ENCODE results near the gene MYO1G.
A peak's percentile ranks its signal among the peaks of the same experiment; 100 is the strongest.

Gene MYO1G

DNA sequence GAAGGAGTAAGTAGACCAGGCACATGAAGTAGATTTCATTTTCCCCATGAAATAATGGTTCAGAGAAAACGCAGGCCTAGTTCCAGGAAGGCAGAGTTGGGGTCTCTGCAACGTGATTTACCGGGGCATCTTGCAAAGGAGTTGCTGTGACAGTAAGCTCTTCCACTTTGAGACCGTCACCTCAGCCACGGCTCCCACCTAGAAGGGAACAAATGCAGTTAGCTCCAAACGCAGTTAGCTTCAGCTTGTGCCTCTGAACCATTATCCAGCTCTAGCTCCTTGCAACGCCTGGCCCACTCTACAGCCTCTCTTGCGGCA lies 7.0 kb upstream of the MYO1G start:
- no peak for DNase-seq (ENCODE audit: low spot score)
- peak overlapping the region; percentile 87 for H3K27ac ChIP-seq
- CTCF ChIA-PET: interaction anchor here (1.0 kb wide), 1 partner anchor 150 kb away, joined by 3 read pairs; no protein-coding TSS in a partner anchor
- TF ChIP-seq CTCF (conservative IDR thresholded peaks at IDR 0.05; ENCODE audit: low read depth): no peak
- POLR2A ChIA-PET (ENCODE audit: low non-redundant PET): interaction anchor here (0.6 to 1.1 kb wide), 3 partner anchors 14 to 142 kb away, joined by 3 to 6 read pairs (median 4); no protein-coding TSS in a partner anchor

GRCh38 chr7:44985033-44985695 lies 6.3 kb upstream of the MYO1G start:
- TF ChIP-seq CTCF (conservative IDR thresholded peaks at IDR 0.05; ENCODE audit: low read depth): no peak
- peak overlapping the region; percentile 87 for H3K27ac ChIP-seq
- POLR2A ChIA-PET (ENCODE audit: low non-redundant PET): interaction anchor here (0.6 to 1.1 kb wide), 3 partner anchors 14 to 143 kb away, joined by 3 to 6 read pairs (median 4); no protein-coding TSS in a partner anchor
- CTCF ChIA-PET: interaction anchor here (0.6 to 1.0 kb wide), 2 partner anchors 109 to 151 kb away, joined by 3 to 4 read pairs; no protein-coding TSS in a partner anchor
- no peak for DNase-seq (ENCODE audit: low spot score)

GRCh38 chr7:44984478-44984758 lies 5.6 kb upstream of the MYO1G start:
- POLR2A ChIA-PET (ENCODE audit: low non-redundant PET): interaction anchor here (0.6 to 0.7 kb wide), 2 partner anchors 12 to 1389 kb away, joined by 3 to 4 read pairs; no protein-coding TSS in a partner anchor
- peak overlapping the region; percentile 96 for H3K27ac ChIP-seq
- TF ChIP-seq CTCF (conservative IDR thresholded peaks at IDR 0.05; ENCODE audit: low read depth): no peak
- CTCF ChIA-PET: no interaction called here
- no peak for DNase-seq (ENCODE audit: low spot score)

- TF ChIP-seq CTCF (conservative IDR thresholded peaks at IDR 0.05; ENCODE audit: low read depth): no peak
- CTCF ChIA-PET: no interaction called here
- POLR2A ChIA-PET (ENCODE audit: low non-redundant PET): interaction anchor here (0.6 to 0.7 kb wide), 2 partner anchors 11 to 1389 kb away, joined by 3 to 4 read pairs; no protein-coding TSS in a partner anchor
- DNase-seq (ENCODE audit: low spot score): no peak
- peak overlapping the region; percentile 96 for H3K27ac ChIP-seq
Observed at GRCh38 chr7:44983742-44984477, 5.1 kb upstream of the MYO1G start.

DNA sequence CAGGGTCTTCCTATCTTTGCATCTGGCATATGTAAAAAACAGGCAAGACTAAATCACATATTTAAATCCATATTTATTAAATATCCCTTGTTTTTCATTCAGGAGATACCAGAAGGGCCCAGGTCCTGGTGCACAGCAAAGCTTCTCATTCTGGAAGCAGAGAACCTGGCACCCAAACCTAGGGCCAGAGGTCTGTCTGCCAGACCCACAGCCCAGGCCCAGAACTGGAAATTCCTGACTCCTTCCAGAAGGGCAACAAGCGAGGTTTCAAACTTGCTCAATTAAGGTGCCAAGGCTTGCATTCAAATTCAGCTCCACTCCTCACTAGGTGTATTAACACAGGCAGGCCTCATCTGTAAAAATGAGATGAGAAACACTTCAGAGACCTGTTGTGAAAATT lies 4.2 kb upstream of the MYO1G start:
- no peak for DNase-seq (ENCODE audit: low spot score)
- ChIA-PET POLR2A (ENCODE audit: low non-redundant PET) (no interaction called here), CTCF (interaction anchor here (1.1 kb wide), 1 partner anchor 235 kb away, joined by 4 read pairs; no protein-coding TSS in a partner anchor)
- TF ChIP-seq CTCF (conservative IDR thresholded peaks at IDR 0.05; ENCODE audit: low read depth): no peak
- peak overlapping the region; percentile 96 for H3K27ac ChIP-seq

DNA sequence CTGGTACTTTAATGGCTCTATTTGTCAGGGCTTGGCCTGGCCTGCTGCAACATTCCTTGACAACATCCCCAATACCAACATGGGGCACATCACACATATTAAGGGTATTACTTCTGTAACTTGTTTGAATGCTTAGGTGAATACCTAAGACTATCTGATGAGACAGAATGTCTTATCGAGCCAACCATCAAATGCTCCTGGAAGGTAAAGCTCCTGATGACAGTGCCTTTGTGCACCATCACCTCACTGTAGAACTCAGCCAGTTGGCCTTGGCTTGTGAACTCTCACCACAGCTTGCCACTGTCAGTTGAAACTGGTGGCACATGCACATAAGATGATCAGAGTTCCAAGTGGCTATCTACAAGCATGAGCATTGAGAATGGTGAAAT lies 3.7 kb upstream of the MYO1G start:
- TF ChIP-seq CTCF (conservative IDR thresholded peaks at IDR 0.05; ENCODE audit: low read depth): no peak
- H3K27ac ChIP-seq: peak overlapping the region; percentile 96
- DNase-seq (ENCODE audit: low spot score): no peak
- CTCF ChIA-PET: interaction anchor here (1.1 kb wide), 1 partner anchor 235 kb away, joined by 4 read pairs; no protein-coding TSS in a partner anchor
- POLR2A ChIA-PET (ENCODE audit: low non-redundant PET): interaction anchor here (0.7 kb wide), 2 partner anchors 17 to 22 kb away, joined by 5 read pairs; no protein-coding TSS in a partner anchor

All from RWPE1 (cell line).